ENCODE measurements around the gene MPC1.

The MPC1 gene

DNA sequence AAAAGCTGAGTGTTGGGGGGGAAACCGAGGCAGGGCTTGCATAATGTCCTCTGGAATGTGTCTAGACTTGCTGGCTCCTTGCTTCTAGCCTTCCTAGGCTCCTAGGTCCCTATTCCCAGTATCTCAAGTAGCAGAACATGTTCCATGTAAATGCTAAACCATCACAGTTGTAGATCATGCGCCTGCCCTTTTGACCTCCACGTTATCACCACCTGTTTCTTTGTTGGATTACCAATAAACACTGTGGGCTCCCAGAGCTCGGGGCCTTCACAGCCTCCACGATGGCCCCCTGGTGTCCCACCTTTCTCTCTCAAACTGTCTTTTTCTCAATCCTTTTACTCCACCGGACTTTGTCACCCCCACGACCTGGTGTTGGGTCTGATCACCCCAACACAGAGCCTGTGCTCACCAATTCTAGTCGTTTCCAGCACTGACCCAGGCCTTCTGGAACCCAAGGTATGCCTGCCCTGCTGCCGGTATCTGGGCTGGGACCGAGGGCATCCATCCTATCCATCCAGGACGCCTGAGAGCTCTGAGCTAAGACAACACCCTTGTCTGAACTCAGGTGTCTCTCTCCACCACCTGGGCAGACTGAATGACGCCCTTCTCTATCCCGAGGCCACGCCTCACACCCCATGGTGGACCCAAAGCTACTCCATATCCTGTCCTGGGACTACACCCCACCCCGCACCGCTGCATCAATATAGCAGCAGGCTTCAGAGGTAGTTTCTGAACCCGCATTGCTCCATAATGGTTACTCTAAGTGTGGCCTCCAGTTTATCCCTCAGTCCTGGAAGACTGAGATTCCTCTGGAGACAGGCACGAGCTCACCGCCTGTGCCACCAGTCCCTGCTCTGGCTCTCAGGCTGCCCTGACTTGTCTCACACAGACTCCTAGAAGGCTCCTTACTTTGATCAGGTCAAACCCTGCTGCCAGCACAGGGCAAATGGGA is 65.2 kb downstream of the MPC1 start:
- no peak for DNase-seq (ENCODE audit: low spot score)

DNA sequence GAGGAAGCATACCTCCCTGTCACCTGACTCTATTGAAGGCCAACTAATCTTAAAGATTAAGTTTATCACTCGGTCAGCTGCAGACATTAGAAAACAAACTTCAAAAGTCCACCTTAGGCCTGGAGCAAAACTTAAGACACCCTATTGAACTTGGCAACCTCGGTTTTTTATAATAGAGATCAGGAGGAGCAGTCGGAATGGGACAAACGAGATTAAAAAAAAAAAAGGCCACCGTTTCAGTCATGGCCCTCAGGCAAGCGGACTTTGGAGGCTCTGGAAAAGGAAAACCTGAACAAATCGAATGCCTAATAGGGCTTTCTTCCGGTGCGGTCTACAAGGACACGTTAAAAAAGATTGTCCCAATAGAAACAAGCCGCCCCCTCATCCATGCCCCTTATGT is 67.3 kb downstream of the MPC1 start:
- DNase-seq (ENCODE audit: low spot score) = no peak
